Astrocyte of the hippocampus (primary cell): ENCODE results near the gene FUT2.

ENCODE experiments used
- DNase-seq: peaks from one replicate; pipeline ENCODE4 v3.0.0; 2011; ENCODE audit warnings: low read depth, low spot score

The FUT2 gene

GRCh38 chr19:48724796-48725753, 29.3 kb downstream of the FUT2 start:
- DNase-seq: peak; percentile 82

DNA sequence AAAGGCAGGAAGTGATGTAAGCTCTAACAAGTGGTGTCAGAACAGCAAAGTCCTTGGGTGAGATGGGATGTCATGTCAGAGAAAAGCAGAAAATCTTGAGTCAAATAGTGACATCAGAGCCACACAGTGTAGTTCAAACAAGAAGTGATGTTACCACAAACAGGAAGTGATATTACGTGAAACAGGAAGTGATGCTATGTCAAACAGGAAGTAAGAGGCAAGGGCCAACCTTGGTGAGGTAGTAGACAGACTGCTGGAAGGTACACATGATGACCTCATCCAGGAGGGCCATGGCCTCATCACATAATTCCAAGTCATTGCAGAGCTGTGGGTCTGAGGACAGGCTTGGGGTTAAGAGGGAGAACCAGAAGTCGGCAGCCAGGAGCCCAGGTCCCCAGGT, 30.8 kb downstream of the FUT2 start:
- DNase-seq: no peak

GRCh38 chr19:48728911-48729664, 33.3 kb downstream of the FUT2 start:
- DNase-seq: no peak

DNA sequence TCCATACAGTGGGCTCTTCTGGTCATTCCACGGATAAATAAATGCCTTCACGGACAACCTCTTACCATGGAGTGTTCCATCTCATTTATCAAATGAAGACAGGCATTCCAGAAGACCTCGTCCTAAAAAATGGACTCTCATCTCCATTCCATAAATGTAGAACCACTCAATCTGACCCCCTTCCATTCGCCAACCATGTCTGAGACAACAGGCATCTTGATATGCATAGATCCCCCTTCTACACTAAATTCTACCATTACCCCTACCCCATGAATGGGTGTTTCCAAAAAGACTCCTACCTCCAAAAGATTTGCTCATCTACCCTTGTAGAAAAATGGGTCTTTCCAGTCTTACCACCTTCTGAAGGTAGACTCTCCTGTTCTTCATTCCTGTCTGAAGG, 35.7 kb downstream of the FUT2 start:
- DNase-seq: no peak

- DNase-seq: no peak
Observed at GRCh38 chr19:48734625-48735024, 38.9 kb downstream of the FUT2 start.

- peak; percentile 54 for DNase-seq
Observed at GRCh38 chr19:48735031-48735615, 39.4 kb downstream of the FUT2 start.

DNA sequence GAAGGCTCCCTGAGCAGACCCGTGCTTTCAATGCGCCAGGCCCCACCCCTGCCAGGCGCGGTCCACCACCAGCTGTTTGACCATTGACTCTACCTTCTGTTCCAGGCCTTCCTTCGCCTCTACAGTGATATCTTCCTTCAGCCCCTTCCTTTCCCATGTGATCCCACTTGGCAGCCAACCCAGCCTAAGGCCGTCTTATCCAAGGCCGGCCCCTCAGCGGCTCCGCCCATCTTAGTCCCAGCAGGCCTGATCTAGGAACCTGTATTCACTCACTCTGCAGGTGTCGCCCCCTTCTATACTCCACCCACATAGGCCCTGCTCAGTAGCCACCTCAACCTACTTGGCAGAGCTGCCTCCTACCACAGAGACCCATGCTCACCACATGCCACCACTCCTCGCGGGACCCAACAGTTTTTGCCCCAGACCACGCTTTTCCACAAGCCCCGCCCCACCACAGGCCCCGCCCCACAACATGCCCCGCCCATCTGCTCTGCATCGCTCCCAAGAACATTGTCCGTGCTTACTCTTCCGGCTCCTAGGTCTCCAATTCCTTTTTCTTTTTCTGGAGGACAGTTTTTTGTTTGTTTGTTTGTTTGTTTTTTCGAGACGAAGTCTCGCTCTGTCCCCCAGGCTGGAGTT, 41.7 kb downstream of the FUT2 start:
- no peak for DNase-seq

- peak; percentile 95 for DNase-seq
Observed at GRCh38 chr19:48738557-48739403, 43.0 kb downstream of the FUT2 start.

GRCh38 chr19:48739404-48740163, 43.8 kb downstream of the FUT2 start:
- no peak for DNase-seq

DNA sequence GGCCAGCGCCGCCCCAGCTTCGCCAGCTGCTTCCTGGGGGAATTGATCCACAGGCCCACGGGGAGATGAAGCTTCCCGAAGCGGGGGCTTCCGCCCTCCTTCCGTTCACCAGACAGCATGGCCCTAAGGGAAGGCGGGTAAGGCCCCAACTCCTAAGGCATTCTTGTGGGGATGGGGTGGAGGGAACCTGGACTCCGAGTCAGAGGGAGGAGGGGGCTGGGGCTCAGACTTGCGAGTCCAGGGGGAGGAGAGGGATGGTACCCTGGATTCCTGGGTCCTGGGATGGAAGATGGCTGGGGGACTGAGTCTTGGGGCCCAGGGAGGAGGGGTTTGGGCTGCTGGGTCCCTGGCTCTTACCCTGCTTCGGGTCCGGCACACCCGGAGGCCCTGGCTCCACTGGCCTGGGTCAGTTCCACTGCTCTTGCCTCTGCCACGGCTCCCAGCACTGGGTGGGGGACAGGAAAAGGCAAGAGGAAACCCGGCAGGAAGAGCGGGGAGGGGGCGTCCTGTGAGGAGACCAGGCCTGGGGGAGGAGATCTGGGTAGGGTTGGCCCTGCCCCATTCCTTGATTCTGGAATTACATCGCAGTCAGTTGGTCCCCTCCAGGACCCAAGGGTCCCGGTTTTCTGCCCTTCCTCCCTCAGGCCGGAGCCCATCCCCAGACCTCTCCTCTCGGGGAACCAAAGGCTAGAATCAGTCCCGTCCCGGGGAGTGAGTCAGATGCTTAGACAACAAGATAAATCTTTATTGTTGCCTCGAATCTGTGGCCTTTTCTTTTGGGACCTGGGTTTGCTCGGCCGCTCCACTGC, 44.6 kb downstream of the FUT2 start, which contains the start of gene RASIP1:
RASIP1 (minus strand) TSS at position 447 of the 809 bp plus-strand sequence; CDS start at position 119, 328 bp downstream.
- no peak for DNase-seq

- DNase-seq: no peak
Observed at GRCh38 chr19:48741129-48741999, 45.6 kb downstream of the FUT2 start.

DNA sequence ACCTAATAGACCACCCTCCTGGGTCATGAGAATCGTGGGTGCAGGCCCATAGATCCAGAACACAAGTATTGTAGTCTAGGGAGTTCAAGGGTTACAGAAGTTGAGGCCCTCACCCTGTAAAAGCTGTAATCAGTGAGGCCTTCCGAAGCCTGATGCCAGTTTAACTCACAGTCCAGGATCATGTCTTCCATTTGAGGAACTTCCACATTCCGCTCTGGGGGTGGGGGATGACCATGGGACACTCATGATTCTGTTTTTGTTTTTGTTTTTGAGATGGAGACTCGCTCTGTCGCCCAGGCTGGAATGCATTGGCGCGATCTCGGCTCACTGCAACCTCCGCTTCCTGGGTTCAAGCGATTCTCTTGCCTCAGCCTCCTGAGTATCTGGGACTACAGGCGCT, 46.3 kb downstream of the FUT2 start:
- DNase-seq: no peak

DNA sequence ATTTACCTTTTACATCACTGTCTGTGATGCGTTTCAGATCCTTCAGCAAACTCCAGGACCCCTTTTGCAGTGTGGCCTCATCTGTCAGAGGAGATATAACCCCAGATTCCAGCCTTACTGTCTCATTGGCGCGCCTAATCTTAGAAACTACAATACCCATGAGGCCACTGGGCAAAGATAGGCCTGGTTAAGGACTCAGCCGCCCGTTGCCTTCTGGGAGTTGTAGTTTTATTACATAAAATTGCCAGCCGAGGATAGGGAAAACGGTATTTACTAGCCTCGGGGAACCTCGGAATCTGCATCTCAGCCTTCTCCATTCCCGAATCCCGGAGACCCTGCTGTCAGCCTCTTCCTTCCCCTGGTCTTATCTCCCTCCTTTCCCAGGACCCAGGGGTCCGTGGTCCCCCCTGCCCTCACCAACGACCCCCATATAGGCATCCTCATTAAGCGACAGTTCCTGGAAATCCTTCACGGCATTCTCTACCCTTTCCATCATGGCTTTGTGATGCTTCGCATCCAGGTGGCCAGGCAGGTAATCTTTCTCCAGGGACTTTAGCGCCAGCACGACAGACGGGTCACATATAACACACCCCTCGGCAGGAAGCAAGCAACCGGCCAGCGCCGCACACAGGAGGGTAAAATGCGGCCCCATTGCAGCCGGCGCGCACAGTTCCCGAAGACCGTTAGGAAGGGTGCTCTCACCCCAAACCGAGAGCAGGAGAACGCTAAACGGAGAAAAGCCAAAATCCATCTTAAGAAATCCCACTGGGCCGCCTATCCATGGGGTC, 49.6 kb downstream of the FUT2 start:
- DNase-seq: peak; percentile 76

DNA sequence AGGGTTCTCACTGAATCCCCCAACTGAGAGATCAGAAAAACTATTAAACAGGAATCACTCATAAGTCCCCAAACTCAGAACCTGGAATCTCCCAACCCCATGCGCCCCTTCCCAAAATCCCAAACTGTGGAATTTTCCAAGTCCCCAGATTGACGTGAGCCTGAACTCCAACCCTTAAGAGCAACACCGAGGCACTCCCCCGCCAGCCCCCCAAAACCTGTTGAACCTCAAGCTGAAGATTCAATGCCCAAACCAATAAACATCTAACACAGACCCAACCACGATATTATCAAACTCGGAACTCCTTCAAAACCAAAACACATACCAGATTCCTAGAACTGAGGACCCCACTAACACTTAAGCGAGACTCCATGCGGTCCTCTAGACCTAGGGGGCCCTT, 50.3 kb downstream of the FUT2 start:
- no peak for DNase-seq

DNA sequence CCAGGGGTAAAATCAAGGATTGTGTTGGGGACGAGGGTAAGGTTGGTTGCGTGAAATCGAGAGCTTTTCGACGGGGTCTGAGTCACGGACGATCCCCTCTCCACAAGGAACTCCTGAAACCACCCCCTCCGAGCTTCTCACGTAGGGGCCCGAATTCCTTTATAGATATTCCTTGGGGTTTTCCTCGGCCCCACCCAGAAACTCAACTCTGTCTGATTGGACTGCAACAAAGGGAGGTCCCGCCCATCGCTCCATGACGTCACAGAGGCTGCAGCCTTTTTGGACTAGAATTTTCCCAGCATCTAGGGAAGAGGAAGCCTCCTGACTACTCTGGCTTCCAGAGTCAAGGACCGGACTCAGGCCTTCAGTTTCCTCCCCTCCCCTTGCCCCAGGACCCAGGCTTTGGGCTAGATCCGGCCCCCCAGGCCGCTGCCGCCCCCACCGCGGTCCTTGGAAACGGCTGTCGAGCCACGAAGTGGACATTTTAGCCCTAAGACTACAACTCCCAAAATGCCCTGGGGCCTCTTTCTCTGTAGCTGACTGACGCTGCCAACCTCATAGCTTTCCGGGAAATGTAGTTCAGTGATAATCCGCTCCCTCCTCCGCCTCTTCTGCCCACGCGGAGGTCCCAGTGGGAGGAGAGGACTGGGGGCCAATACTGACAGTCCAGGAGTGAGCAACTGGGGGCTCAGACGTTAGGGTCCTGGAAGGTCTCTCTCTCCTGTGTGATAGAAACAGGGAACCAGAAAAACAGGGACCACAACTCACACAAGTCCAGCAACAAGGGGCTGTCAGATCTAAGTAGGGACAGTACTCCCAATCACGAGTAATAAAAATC, 51.2 kb downstream of the FUT2 start, which contains the start of gene IZUMO1:
IZUMO1 (minus strand) TSS at position 172 of the 838 bp plus-strand sequence. CDS start 1,050 bp downstream, outside the sequence.
- DNase-seq: peak; percentile 95

DNA sequence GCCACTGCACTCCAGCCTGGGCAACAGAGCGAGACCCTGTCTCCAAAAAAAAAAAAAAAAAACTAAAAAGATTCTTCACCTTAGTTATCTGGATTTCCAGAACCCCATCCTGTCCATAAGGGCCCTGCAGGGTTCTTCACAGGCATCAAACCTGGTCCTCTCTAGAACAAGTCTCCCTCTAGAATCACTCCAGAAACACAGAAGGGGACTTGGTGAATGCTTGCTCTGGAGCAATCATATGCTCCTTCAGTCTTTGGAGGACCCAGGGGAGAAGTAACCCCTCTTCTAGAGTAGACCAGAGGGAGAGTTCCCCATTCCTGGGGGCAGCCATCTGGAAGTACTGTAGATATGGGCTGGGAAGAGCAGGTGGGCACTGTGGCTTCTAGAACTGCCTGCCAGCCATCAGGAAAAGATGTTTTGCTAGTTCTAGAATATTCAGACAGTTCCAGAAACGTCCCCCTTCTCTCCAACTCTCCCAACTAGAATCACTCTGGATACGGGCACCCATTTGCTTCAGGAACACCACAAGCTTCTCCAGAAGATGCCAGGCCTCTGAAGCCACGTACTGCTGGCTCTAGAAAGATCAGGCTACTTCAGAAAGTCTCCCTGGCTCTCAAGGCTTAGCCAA, 53.9 kb downstream of the FUT2 start:
- DNase-seq: no peak
